ENCODE results near the gene ALLC. TPM values are rescaled to one million over a fixed set of nuclear protein-coding genes. Genes with fewer than 3 reads are reported as not detected.
A peak's percentile ranks its signal among the peaks of the same experiment; 100 is the strongest.
"Not testable (repeated sequence)": the region's sequence is repeated elsewhere in the genome, so short reads cannot be mapped to it uniquely, and the experiment has no call there.

ALLC gene
- polyA plus RNA-seq, 2 of the 4 experiments (the other 2 are of a cell fraction): not detected

GRCh38 chr2:3660640-3661039 lies 2.6 kb downstream of the ALLC start:
- FAIRE-seq, H3K9me3 ChIP-seq, H3K27ac ChIP-seq, H3K4me3 ChIP-seq, POLR2A ChIA-PET, ATAC-seq, H3K4me1 ChIP-seq: not testable (repeated sequence)
- peak overlapping the region; percentile 14; the same call in 1 of the 3 replicates for H3K4me2 ChIP-seq
- DNase-seq (ENCODE audit: low read depth in 1 of 2, low spot score in 1 of 2): peak in 1 of 2 experiments; percentile 43
- WGBS (ENCODE audit: missing lambda C conversion rate): 67% methylated on average over 7 of the region's 7 CpGs
- TF ChIP-seq JUNB (IDR thresholded peaks at IDR 0.05): 0 out of 2 replicates have a peak, but pooled peaks have one; percentile 40
- peak; percentile 62; the same call in 1 of the 2 replicates for TF ChIP-seq USF2 (IDR thresholded peaks at IDR 0.05)
- TF ChIP-seq FOSL2 (IDR thresholded peaks at IDR 0.05): peak; percentile 68
- TF ChIP-seq FOSL2 (CRISPR knock-in tag; IDR thresholded peaks at IDR 0.05): peak; percentile 81
- CTCF ChIA-PET: interaction anchor here (1.9 kb wide), 1 partner anchor 11 kb away, joined by 5 read pairs; no protein-coding TSS in a partner anchor

- WGBS (ENCODE audit: missing lambda C conversion rate): 95% methylated on average over 3 of the region's 3 CpGs
- no peak for FAIRE-seq
- ATAC-seq: no peak
- ChIA-PET POLR2A (no interaction called here), CTCF (interaction anchor here (0.8 to 1.9 kb wide), 3 partner anchors 9 to 25 kb away, joined by 4 to 11 read pairs (median 5); no protein-coding TSS in a partner anchor)
- no peaks in the 10 kb centered on the region for H3K9me3 ChIP-seq
- H3K4me3 ChIP-seq: no peak overlapping the region
- peaks cover 8% of the 10 kb centered on the region; the same call in 2 of the 3 replicates for H3K4me1 ChIP-seq
- no peak for DNase-seq (ENCODE audit: low read depth in 1 of 2, low spot score in 1 of 2)
- TF ChIP-seq NPAS2 (CRISPR knock-in tag; IDR thresholded peaks at IDR 0.05; ENCODE audit: borderline replicate concordance): no peak
- TF ChIP-seq CBX8 (IDR thresholded peaks at IDR 0.05): no peak
- TF ChIP-seq EHMT2 (IDR thresholded peaks at IDR 0.05; ENCODE audit: low read depth): no peak
- no peak for TF ChIP-seq MAFK (IDR thresholded peaks at IDR 0.05; ENCODE audit: partially characterized antibody)
- no peak for TF ChIP-seq CBX2 (IDR thresholded peaks at IDR 0.05; ENCODE audit: borderline replicate concordance, low read depth)
- TF ChIP-seq MYC (IDR thresholded peaks at IDR 0.05; ENCODE audit: borderline replicate concordance, low read length): no peak
- TF ChIP-seq PHF8 (IDR thresholded peaks at IDR 0.05; ENCODE audit: borderline replicate concordance, low read depth): no peak
- no peak for TF ChIP-seq JUN (IDR thresholded peaks at IDR 0.05)
- no peak for TF ChIP-seq SREBF2 (IDR thresholded peaks at IDR 0.05)
- no peak for TF ChIP-seq KDM5A (IDR thresholded peaks at IDR 0.05)
- TF ChIP-seq ATOH8 (CRISPR knock-in tag; IDR thresholded peaks at IDR 0.05; ENCODE audit: low read depth): no peak
- TF ChIP-seq POLR2A (IDR thresholded peaks at IDR 0.05; ENCODE audit: low read length): no peak
- no peak for TF ChIP-seq BHLHE40 (IDR thresholded peaks at IDR 0.05; ENCODE audit: low read depth, low read length)
- no peak for TF ChIP-seq USF2 (IDR thresholded peaks at IDR 0.05)
- no peak for TF ChIP-seq BCL3 (IDR thresholded peaks at IDR 0.05)
- no peak for TF ChIP-seq EP300 (IDR thresholded peaks at IDR 0.05)
- no peak for TF ChIP-seq RCOR1 (IDR thresholded peaks at IDR 0.05; ENCODE audit: low read depth, low read length)
- no peak for TF ChIP-seq NFE2L2 (conservative IDR thresholded peaks at IDR 0.05; ENCODE audit: low read length)
- TF ChIP-seq RARB (CRISPR knock-in tag; IDR thresholded peaks at IDR 0.05): no peak
- H3K4me2 ChIP-seq: peak overlapping the region; percentile 14; the same call in 1 of the 3 replicates
- peak overlapping the region in 1 of 2 experiments; percentile 27; a peak in 1 of 6 replicates for H3K27ac ChIP-seq
These were observed 3.2 kb downstream of the ALLC start for GRCh38 chr2:3661149-3661660.

All from A549 (cell line).